HG03097 (cell line): ENCODE results near the gene GDI2.
"Not testable (repeated sequence)": the region's sequence is repeated elsewhere in the genome, so short reads cannot be mapped to it uniquely, and the experiment has no call there.

Source experiments
- ATAC-seq: cut with Tn5 transposase; IDR thresholded peaks from one replicate; pipeline ENCODE4 v1.9.1; 2021; ENCODE audit not compliant: unreplicated experiment, low FRiP score

The GDI2 gene

GRCh38 chr10:5813341-5814109, at the start of gene GDI2:
Gene GDI2, minus strand, starts transcription at chr10:5813434. Its CDS starts 176 bp downstream, at chr10:5813258.
- peak; percentile 66 for ATAC-seq

- peak; percentile 97 for ATAC-seq
These were observed 49.2 kb upstream of the GDI2 start for GRCh38 chr10:5862360-5862961.

GRCh38 chr10:5860066-5860465, 46.8 kb upstream of the GDI2 start:
- no peak for ATAC-seq

GRCh38 chr10:5858811-5859210, 45.6 kb upstream of the GDI2 start:
- ATAC-seq = no peak

GRCh38 chr10:5856701-5857004, 43.4 kb upstream of the GDI2 start:
- ATAC-seq = no peak

GRCh38 chr10:5855979-5856700, 42.9 kb upstream of the GDI2 start:
- ATAC-seq = no peak

- ATAC-seq = no peak
These were observed 40.9 kb upstream of the GDI2 start for GRCh38 chr10:5854131-5854475.

GRCh38 chr10:5846667-5847066, 33.4 kb upstream of the GDI2 start:
- ATAC-seq = not testable (repeated sequence)

- ATAC-seq = no peak
These were observed 31.3 kb upstream of the GDI2 start for GRCh38 chr10:5844345-5845055.

- no peak for ATAC-seq
These were observed 30.6 kb upstream of the GDI2 start for GRCh38 chr10:5843686-5844344.

- ATAC-seq = no peak
These were observed 28.7 kb upstream of the GDI2 start for GRCh38 chr10:5841965-5842364.

- ATAC-seq = peak; percentile 87
These were observed 27.4 kb upstream of the GDI2 start for GRCh38 chr10:5840314-5841307.

- ATAC-seq = not testable (repeated sequence)
These were observed 22.9 kb upstream of the GDI2 start for GRCh38 chr10:5836181-5836580.

- no peak for ATAC-seq
These were observed 22.3 kb upstream of the GDI2 start for GRCh38 chr10:5835446-5836095.

- ATAC-seq = no peak
These were observed 20.6 kb upstream of the GDI2 start for GRCh38 chr10:5833814-5834213.

GRCh38 chr10:5832946-5833345, 19.7 kb upstream of the GDI2 start:
- ATAC-seq = no peak

GRCh38 chr10:5831446-5831782, 18.2 kb upstream of the GDI2 start:
- ATAC-seq = no peak

GRCh38 chr10:5830629-5831445, 17.6 kb upstream of the GDI2 start:
- ATAC-seq = no peak
